Measurements from ENCODE around the gene PNMA8B. TPM values are rescaled to one million over a fixed set of nuclear protein-coding genes. Genes with fewer than 3 reads are reported as not detected.

The PNMA8B gene
- total RNA-seq, 6 donors from 2014 or later, result 0.39 to 2.7 (median 1.6) TPM

GRCh38 chr19:46454244-46454643, 41.4 kb downstream of the PNMA8B start:
- ATAC-seq (ENCODE audit: low FRiP score in 2 of 2), result no peak
- WGBS, 2 donors, result 34 to 54% methylated on average over 3 of the region's 3 CpGs
- TF ChIP-seq CTCF (IDR thresholded peaks at IDR 0.05) (no peak), EP300 (IDR thresholded peaks at IDR 0.05) (no peak), POLR2AphosphoS5 (IDR thresholded peaks at IDR 0.05) (no peak), POLR2A (IDR thresholded peaks at IDR 0.05) (no peak)
- no peaks in the 10 kb centered on the region for H3K36me3 ChIP-seq
- no peak overlapping the region for H3K4me3 ChIP-seq
- no peaks in the 10 kb centered on the region for H3K4me1 ChIP-seq
- no peaks in the 10 kb centered on the region for H3K27me3 ChIP-seq
- H3K9me3 ChIP-seq, result peaks cover 0 to 3% (median 0%) of the 10 kb centered on the region in 4 donors
- no peak overlapping the region for H3K27ac ChIP-seq
- DNase-seq, result no peak

GRCh38 chr19:46453661-46454060, 42.0 kb downstream of the PNMA8B start:
- TF ChIP-seq CTCF (IDR thresholded peaks at IDR 0.05), result no peak
- no peak for TF ChIP-seq POLR2AphosphoS5 (IDR thresholded peaks at IDR 0.05)
- TF ChIP-seq EP300 (IDR thresholded peaks at IDR 0.05), result no peak
- TF ChIP-seq POLR2A (IDR thresholded peaks at IDR 0.05), result no peak
- Histone ChIP-seq H3K27me3 (no peaks in the 10 kb centered on the region), H3K4me1 (no peaks in the 10 kb centered on the region), H3K4me3 (no peak overlapping the region), H3K27ac (no peak overlapping the region), H3K36me3 (no peaks in the 10 kb centered on the region), H3K9me3 (peaks cover 0 to 3% (median 0%) of the 10 kb centered on the region in 4 donors)
- ATAC-seq (ENCODE audit: low FRiP score in 2 of 2) (no peak), DNase-seq (no peak)
- WGBS, 2 donors, result 73 to 74% methylated on average over 6 of the region's 6 CpGs

- DNase-seq (no peak), ATAC-seq (ENCODE audit: low FRiP score in 2 of 2) (no peak)
- H3K9me3 ChIP-seq, result peaks cover 0 to 3% (median 0%) of the 10 kb centered on the region in 4 donors
- H3K36me3 ChIP-seq, result no peaks in the 10 kb centered on the region
- no peaks in the 10 kb centered on the region for H3K4me1 ChIP-seq
- H3K27ac ChIP-seq, result no peak overlapping the region
- H3K27me3 ChIP-seq, result no peaks in the 10 kb centered on the region
- WGBS, 2 donors, result 42 to 46% methylated on average over 4 of the region's 4 CpGs
- H3K4me3 ChIP-seq, result no peak overlapping the region
- TF ChIP-seq POLR2A (IDR thresholded peaks at IDR 0.05) (no peak), EP300 (IDR thresholded peaks at IDR 0.05) (no peak), CTCF (IDR thresholded peaks at IDR 0.05) (no peak), POLR2AphosphoS5 (IDR thresholded peaks at IDR 0.05) (no peak)
Measured at GRCh38 chr19:46452186-46452585, 43.5 kb downstream of the PNMA8B start.

- Histone ChIP-seq H3K36me3 (no peaks in the 10 kb centered on the region), H3K4me1 (no peaks in the 10 kb centered on the region), H3K27ac (no peak overlapping the region), H3K9me3 (peaks cover 0 to 3% (median 0%) of the 10 kb centered on the region in 4 donors), H3K27me3 (no peaks in the 10 kb centered on the region), H3K4me3 (no peak overlapping the region)
- DNase-seq (no peak), ATAC-seq (ENCODE audit: low FRiP score in 2 of 2) (no peak)
- 62 to 73% methylated on average over 6 of the region's 6 CpGs for WGBS, 2 donors
- TF ChIP-seq EP300 (IDR thresholded peaks at IDR 0.05) (no peak), POLR2AphosphoS5 (IDR thresholded peaks at IDR 0.05) (no peak), POLR2A (IDR thresholded peaks at IDR 0.05) (no peak), CTCF (IDR thresholded peaks at IDR 0.05) (no peak)
Measured at GRCh38 chr19:46451352-46451751, 44.3 kb downstream of the PNMA8B start.

GRCh38 chr19:46450737-46451136, 44.9 kb downstream of the PNMA8B start:
- TF ChIP-seq CTCF (IDR thresholded peaks at IDR 0.05), result no peak
- TF ChIP-seq POLR2AphosphoS5 (IDR thresholded peaks at IDR 0.05), result no peak
- TF ChIP-seq POLR2A (IDR thresholded peaks at IDR 0.05), result no peak
- TF ChIP-seq EP300 (IDR thresholded peaks at IDR 0.05), result no peak
- H3K27ac ChIP-seq, result no peak overlapping the region
- no peaks in the 10 kb centered on the region for H3K27me3 ChIP-seq
- H3K9me3 ChIP-seq, result peaks cover 0 to 3% (median 0%) of the 10 kb centered on the region in 4 donors
- no peaks in the 10 kb centered on the region for H3K4me1 ChIP-seq
- no peak for DNase-seq
- no peak overlapping the region for H3K4me3 ChIP-seq
- H3K36me3 ChIP-seq, result no peaks in the 10 kb centered on the region
- 82 to 84% methylated on average over 5 of the region's 5 CpGs for WGBS, 2 donors
- ATAC-seq (ENCODE audit: low FRiP score in 2 of 2), result no peak
